GM21786 (cell line): ENCODE data around the gene EPHB1.

Source experiments
- ATAC-seq: cut with Tn5 transposase; IDR thresholded peaks from one replicate; pipeline ENCODE4 v1.9.1; 2021; ENCODE audit not compliant: unreplicated experiment

Gene EPHB1

GRCh38 chr3:135181408-135181807 is 386.3 kb downstream of the EPHB1 start:
- no peak for ATAC-seq

GRCh38 chr3:135182364-135182998 is 387.4 kb downstream of the EPHB1 start:
- no peak for ATAC-seq

DNA sequence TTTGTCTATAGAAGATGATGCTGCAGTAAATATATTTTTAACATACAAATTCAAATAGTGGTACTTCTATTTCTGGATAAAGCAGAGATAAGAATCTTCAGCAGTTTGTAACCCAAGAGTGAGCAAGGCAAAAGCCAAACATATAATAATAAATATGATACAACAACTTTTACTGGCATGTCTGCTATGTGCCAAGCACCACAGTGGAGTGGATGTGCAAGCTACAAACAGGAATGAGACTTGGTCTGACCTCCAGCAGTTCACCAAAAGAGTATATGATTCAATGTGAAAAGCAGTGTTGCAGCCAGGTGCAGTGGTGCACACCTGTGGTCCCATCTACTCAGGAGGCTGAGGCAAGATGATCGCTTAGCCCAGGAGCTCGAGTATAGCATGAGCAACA is 395.6 kb downstream of the EPHB1 start:
- no peak for ATAC-seq

DNA sequence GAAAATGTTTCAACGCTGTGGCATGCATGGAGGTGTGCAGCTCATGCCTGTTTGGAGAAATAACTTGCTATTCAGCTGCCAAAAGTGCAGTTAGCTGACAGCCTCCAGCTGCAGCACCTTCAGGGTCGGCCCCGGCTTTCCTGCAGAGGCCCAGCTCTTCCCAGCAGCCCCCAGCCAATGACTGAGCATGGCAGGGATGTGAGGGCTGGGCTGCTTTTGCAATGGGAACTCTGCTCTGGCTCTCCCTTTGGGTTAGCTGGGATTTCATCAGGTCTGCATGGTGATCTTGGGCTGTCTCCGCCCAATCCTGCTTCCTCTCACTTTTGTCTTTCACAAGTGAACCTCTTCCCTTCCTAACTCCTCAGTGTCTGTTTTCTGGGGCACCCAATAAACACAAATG is 396.6 kb downstream of the EPHB1 start:
- no peak for ATAC-seq

DNA sequence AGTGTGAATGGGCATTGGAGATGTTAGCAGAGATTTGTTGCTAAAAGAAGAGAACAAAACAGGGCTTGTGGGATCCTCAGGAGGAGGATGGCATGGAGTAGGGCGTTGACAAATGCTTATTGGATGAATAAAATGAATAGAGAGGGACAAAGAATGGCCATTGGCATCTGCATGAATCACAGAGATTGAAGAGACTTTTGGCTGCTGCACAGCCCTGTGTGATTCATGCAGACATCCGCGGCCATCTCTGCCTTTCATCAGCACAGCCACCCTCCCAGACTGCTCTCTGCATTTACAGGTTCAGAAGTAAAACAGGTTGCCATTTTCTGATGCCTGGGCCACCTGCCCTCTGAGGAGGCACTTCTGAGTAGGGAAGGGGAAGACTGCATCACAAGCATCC is 397.9 kb downstream of the EPHB1 start:
- ATAC-seq = no peak

DNA sequence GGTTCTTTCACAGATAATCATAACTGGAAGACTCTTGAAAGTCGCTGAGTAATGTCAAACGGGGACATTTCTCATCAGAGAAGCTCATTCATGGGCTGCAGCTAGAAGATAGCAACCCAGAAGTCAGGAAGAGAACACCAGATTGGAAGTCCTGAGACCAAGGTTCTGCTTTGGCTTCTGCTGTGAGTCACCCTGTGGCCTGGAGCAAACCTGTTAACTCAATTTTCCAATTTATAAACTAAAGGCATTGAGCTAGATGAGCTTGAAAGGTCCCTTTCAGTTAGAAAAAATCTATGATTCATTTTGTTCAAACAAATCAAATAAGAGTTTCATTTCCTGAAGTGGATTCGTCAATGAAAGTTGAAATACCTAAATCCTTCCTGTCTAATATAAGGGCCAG is 402.2 kb downstream of the EPHB1 start:
- no peak for ATAC-seq

GRCh38 chr3:135197856-135198255 is 402.8 kb downstream of the EPHB1 start:
- ATAC-seq = no peak

GRCh38 chr3:135199137-135199536 is 404.1 kb downstream of the EPHB1 start:
- ATAC-seq = peak; percentile 64

DNA sequence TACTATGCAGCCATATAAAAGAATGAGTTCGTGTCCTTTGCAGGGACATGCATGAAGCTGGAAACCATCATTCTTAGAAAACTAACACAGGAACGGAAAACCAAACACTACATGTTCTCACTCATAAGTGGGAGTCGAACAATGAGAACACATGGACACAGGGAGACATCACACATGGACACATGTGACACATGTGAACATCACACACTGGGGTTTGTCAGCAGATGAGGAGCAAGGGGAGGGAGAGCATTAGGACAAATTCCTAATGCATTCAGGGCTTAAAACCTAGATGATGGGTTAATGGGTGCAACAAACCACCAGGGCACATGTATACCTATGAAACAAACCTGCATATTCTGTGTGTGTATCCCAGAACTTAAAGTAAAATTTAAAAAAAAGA is 408.0 kb downstream of the EPHB1 start:
- ATAC-seq = no peak

DNA sequence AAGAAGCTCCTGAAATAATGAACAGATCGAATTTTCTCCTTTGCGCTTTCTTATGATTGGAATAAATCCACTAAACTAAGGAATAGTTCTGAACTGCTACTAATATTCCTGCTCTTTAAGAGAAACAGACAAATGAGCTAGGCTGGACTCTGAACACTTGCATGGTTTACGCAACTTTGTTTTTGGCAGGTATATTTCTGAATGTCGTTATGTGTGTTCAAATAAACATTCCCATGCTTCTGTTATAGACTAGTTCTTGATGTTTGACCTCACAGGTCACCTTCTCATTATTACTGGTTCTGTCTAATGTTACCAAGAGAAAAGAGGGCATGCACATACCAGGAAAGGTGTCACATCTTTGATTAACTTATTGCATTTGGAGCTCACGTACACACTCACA is 418.2 kb downstream of the EPHB1 start:
- ATAC-seq = no peak

DNA sequence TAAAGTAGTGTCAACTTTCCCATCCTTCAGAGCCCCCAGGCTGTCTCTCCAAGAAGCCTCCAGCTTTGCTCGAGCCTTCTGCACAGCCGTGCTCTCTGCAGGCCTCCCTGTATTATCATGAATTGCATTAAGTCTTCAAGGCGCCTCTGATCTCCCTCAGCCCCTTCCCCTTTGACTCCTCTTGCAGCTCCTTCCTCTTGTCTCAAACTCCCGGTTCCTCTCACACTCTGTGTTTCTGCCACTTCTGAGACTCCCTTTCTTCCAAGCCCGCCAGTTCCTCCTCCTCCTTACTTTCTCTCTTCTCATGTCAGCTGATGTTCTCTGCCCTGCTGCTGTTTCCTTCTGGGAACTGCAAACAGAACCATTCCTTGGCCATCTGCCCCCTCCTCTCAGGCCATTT is 418.8 kb downstream of the EPHB1 start:
- no peak for ATAC-seq

DNA sequence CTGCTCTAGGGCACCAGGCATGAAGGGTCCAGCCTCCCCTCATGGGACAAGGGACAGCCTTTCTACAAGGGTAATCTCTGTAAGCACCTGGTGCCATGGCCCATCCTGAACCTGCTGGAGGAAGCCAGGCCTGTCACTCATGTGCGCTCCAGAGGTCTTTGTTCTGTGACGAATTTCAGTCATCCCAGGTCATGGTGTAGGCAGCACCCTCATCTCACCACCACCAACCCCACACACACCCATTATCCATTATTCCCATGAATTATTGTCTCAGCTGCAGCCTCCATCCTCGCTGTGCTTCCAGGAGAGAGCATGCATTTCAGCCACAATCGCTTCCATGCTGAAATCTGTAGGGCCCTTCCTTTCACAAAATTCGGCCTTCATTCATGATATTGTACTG is 419.3 kb downstream of the EPHB1 start:
- no peak for ATAC-seq

- no peak for ATAC-seq
These were observed 420.5 kb downstream of the EPHB1 start for GRCh38 chr3:135215516-135215915.

DNA sequence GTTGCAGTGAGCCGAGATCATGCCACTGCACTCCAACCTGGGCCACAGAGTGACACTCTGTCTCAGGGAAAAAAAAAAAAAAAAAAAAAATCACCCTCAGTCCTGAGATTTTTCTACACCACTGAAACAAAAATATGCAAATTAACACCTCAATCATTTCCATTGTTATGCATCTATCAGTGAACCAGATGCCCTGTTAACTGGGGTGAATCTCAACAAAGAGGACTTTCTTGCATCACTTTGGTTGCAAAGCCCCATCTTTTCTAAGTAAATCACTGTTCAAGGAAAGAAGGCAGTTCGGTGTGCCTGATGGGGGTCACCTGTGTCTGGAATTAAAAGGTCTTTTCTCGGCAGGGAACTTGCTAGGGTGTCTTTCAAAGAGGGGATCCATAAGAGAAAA is 421.6 kb downstream of the EPHB1 start:
- ATAC-seq = no peak

DNA sequence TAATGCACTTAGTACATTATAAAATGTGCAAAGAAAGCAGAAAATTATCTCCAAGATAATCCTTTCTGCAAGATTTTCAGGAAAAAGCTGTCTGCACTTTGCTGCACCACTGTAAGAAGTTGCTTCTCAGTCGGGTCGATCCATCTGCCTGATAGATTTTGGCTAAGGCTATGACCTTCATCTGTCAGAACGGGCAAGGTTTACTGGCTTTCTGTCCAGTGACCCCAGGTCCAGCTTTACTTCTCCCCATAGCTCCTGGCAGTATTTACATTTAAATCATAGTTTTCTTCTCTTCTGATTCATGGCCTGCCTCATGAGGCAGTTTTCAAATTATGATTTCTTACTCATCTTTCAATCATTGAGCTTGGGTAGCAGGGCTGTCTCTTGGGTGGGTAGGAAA is 422.7 kb downstream of the EPHB1 start:
- ATAC-seq = no peak

- no peak for ATAC-seq
These were observed 423.2 kb downstream of the EPHB1 start for GRCh38 chr3:135218304-135218703.

DNA sequence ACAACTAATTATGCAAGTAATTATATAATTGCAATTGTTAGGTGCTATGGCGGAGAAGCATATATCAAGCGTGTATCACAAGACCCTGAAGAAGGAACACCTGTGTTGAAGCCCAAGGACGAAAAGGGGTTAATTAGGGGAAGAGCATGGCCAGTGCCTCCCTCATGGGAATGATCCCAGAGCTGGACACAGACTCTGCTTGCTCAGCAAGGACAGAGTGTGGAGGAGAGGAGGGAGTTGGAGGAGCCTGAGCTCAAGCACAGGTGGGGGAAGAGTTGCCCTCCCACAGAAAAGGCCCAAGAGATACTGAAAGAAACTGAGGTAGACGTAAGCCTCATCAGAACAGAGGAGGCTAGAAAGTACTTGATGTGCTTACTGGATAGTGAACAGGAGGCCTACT is 423.7 kb downstream of the EPHB1 start:
- no peak for ATAC-seq

DNA sequence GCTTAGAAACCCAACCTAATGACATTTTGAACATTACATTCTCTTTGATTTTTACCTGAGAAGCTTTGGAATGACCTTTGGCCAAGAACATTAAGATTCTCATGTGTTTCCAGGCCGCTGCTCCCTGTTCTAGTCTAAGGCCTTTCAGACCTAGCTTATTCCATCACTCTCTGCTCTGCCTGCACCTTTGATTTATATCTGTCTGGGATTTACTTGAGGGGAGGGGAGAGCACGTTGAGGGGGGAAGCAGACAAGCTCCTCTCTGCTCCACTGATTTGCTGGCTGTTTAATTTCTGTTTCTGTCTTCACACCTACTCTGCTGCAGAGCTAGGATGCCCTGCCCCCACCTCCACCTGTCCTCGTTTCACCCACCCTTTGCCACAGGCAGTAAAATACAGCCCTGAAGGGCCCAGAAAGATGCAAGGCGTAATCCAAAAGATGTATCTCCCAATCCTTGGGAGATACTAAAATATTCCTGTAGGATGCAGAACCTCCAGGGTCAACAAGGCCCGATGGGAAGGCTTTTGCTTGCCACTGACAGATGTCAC is 429.8 kb downstream of the EPHB1 start:
- no peak for ATAC-seq

GRCh38 chr3:135226057-135226456 is 431.0 kb downstream of the EPHB1 start:
- ATAC-seq = peak; percentile 55

DNA sequence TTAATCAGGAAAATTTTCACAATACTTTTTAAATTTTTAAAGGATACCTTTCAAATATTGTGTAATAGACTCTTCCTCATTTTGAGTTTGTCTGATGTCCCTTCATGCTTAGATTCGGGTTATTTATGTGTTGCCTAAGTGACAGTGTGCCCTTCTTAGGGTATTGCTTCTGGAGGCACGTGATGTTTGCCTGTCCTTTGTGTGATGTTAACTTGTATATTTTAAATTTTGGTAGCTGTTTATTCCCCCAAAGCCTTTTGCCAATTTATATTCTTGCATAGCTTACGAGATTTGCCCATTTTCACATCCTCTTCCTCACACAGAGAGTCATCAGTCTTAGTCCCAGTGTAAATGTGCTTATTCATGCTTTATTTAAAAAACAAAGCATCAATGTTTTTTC is 433.1 kb downstream of the EPHB1 start:
- no peak for ATAC-seq

DNA sequence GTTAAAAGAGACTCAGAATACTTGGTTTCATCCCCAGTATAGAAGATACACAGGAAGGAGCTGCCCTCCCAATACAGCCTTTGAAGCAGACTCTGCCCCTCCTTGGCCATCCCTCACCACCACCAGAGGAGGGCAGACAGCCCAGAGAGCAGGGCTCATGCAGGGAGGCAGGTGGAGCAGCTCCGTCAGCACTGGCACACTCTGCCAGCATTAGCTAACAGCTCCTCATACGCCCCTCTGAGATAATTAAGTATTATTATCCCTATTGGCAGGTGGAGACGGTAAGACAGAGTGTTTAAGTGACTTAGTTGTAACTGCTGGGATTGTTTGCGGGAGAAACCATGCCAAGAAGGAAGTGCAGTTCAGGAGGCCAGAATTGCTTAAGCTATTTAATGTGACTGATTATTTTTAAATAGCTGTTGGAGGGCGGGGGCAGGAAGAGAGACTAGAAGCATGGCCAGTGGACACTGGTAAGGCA is 434.0 kb downstream of the EPHB1 start:
- ATAC-seq = no peak

GRCh38 chr3:135231737-135232136 is 436.7 kb downstream of the EPHB1 start:
- ATAC-seq = no peak

GRCh38 chr3:135232226-135232625 is 437.2 kb downstream of the EPHB1 start:
- ATAC-seq = no peak
